Endothelial cell of umbilical vein (primary cell): ENCODE results near the gene ATRNL1. TPM values are rescaled to one million over a fixed set of nuclear protein-coding genes. Genes with fewer than 3 reads are reported as not detected.

Experiments
- BruUV-seq: library from RNA; stranded (reverse); fragments of 400-500 nt; replicated peaks from 2 replicates; lab custom pipeline; 2021; lab: Mats Ljungman, UMichigan
- CTCF ChIA-PET: fragments of 300-600, 350-600 bp; sonication (Branson Sonifier 250); formaldehyde crosslinking; loops from one replicate; lab custom pipeline; 2021; ENCODE audit warnings: antibody characterized with exemption, inconsistent platforms; lab: Charles Lee
- POLR2A ChIA-PET: fragments of 300-600, 350-600 bp; sonication (Branson Sonifier 250); formaldehyde crosslinking; loops from one replicate; lab custom pipeline; 2021; ENCODE audit warnings: antibody characterized with exemption, inconsistent platforms; lab: Charles Lee
- DNase-seq: peaks from one replicate; pipeline ENCODE4 v3.0.0-alpha.2; 2011; ENCODE audit warnings: low read depth, low spot score
- FAIRE-seq: peaks from 2 replicates; lab custom pipeline; 2011; peaks lifted over from hg19 to GRCh38; lab: Jason Lieb, UNC
- H2AFZ ChIP-seq: 2 replicates; pipeline ENCODE4 v1.6.0; 2012; ENCODE audit warnings: low read depth, low read length, control low read depth, inconsistent platforms
- H3K27ac ChIP-seq: 2 replicates; pipeline ENCODE4 v1.5.1; 2011; ENCODE audit warnings: low read depth, mild to moderate bottlenecking, control low read depth, low read length, moderate library complexity; ENCODE audit not compliant: insufficient read depth
- H3K27me3 ChIP-seq, 2 experiments: 2 replicates each; pipeline versions ENCODE4 v1.6.0 to v1.6.1; 2011; ENCODE audit warnings: low read length in 2 of 2, mixed read lengths in 1 of 2; ENCODE audit not compliant: control insufficient read depth in 2 of 2, insufficient read depth in 2 of 2
- H3K36me3 ChIP-seq, 2 experiments: 2 replicates in 1 of 2; 3 replicates in 1 of 2; pipeline ENCODE4 v1.5.1; 2011; ENCODE audit warnings: low read length in 2 of 2, mild to moderate bottlenecking in 1 of 2, moderate library complexity in 1 of 2; ENCODE audit not compliant: control insufficient read depth in 2 of 2, insufficient read depth in 2 of 2; ENCODE audit errors: extremely low read depth in 1 of 2
- H3K4me1 ChIP-seq: 3 replicates; pipeline ENCODE4 v1.5.1; 2011; ENCODE audit warnings: mild to moderate bottlenecking, low read length; ENCODE audit not compliant: control insufficient read depth, insufficient read depth; ENCODE audit errors: extremely low read depth
- H3K4me2 ChIP-seq: 2 replicates; pipeline ENCODE4 v1.6.1; 2011; ENCODE audit warnings: low read length, control low read depth, mixed read lengths; ENCODE audit not compliant: insufficient read depth
- H3K4me3 ChIP-seq, 3 experiments: fragments of 200-600 bp in 1 of 3; sonication (generic), shearing (Covaris generic) in 1 of 3; replicated peaks in 1 of 3; 2 replicates each; pipeline ENCODE4 v1.5.1; 2011 to 2016; ENCODE audit warnings: control low read depth in 3 of 3, low read length in 3 of 3, mild to moderate bottlenecking in 2 of 3, inconsistent platforms in 1 of 3, low read depth in 1 of 3, moderate library complexity in 1 of 3; ENCODE audit not compliant: insufficient read depth in 1 of 3
- H3K79me2 ChIP-seq: 2 replicates; pipeline ENCODE4 v1.6.0; 2012; ENCODE audit warnings: low read length, inconsistent platforms; ENCODE audit not compliant: control insufficient read depth, insufficient read depth
- H3K9ac ChIP-seq: replicated peaks from 2 replicates; pipeline ENCODE3; 2011; ENCODE audit warnings: low read length, control low read depth; ENCODE audit not compliant: insufficient read depth; ENCODE audit errors: extremely low read depth
- H3K9me1 ChIP-seq: replicated peaks from 3 replicates; pipeline ENCODE4 v1.6.0; 2011; ENCODE audit warnings: mild to moderate bottlenecking, low read length; ENCODE audit not compliant: control insufficient read depth, insufficient read depth; ENCODE audit errors: extremely low read depth
- H3K9me3 ChIP-seq: replicated peaks from 2 replicates; pipeline ENCODE4 v1.5.1; 2012; ENCODE audit warnings: low read length, inconsistent platforms; ENCODE audit not compliant: control insufficient read depth, insufficient read depth
- H4K20me1 ChIP-seq: replicated peaks from 2 replicates; pipeline ENCODE3; 2011; ENCODE audit warnings: mild to moderate bottlenecking, low read length; ENCODE audit not compliant: control insufficient read depth, insufficient read depth; ENCODE audit errors: extremely low read depth
- FOS ChIP-seq: IDR thresholded peaks from 2 replicates; pipeline ENCODE4 v1.6.1; 2011; ENCODE audit warnings: mild to moderate bottlenecking, low read length, moderate library complexity, borderline replicate concordance; ENCODE audit not compliant: insufficient read depth
- GATA2 ChIP-seq: IDR thresholded peaks from 2 replicates; pipeline ENCODE4 v1.7.0; 2011; ENCODE audit warnings: low read depth, mild to moderate bottlenecking, moderate library complexity, mixed read lengths, low read length; ENCODE audit not compliant: insufficient read length, insufficient read depth
- JUN ChIP-seq: IDR thresholded peaks from 2 replicates; pipeline ENCODE4 v1.6.1; 2011; ENCODE audit warnings: borderline replicate concordance, low read depth; ENCODE audit not compliant: insufficient read length, insufficient read depth
- MAX ChIP-seq: IDR thresholded peaks from 2 replicates; pipeline ENCODE4 v1.6.1; 2011; ENCODE audit not compliant: insufficient read depth, insufficient read length
- MYC ChIP-seq: IDR thresholded peaks from one replicate; pipeline ENCODE4 v1.6.1; 2011; ENCODE audit warnings: mild to moderate bottlenecking, low read depth, low read length
- POLR2A ChIP-seq: IDR thresholded peaks from 2 replicates; pipeline ENCODE4 v1.6.1; 2012; ENCODE audit warnings: low read depth, mild to moderate bottlenecking, control low read depth, low read length
- POLR2AphosphoS5 ChIP-seq: IDR thresholded peaks from 2 replicates; pipeline ENCODE4 v1.6.1; 2012; ENCODE audit warnings: low read depth, mild to moderate bottlenecking, control low read depth, low read length, moderate library complexity; ENCODE audit not compliant: insufficient read depth
- dilution Hi-C: fragments of 300-500 bp; cut with MboI; formaldehyde crosslinking; loops from one replicate; pipeline ENCODE4 v1.15.0; 2019; ENCODE audit warnings: low sequenced_read_pairs; ENCODE audit not compliant: extremely low pct_ligation_motif_present
- intact Hi-C: fragments of 100-400 bp; cut with micrococcal nuclease; formaldehyde crosslinking; loops from one replicate; pipeline ENCODE4 v1.10.0; 2022
- polyA plus RNA-seq, 4 experiments: library from polyadenylated mRNA; depleted of rRNA in 3 of 4; stranded (reverse) in 3 of 4; unstranded in 1 of 4; fragments of >200 nt; gene quantifications; 2 replicates each; pipeline versions ENCODE4 v1.2.1 to v1.2.3, GENCODE V29; 2011 to 2012; ENCODE audit warnings: missing spikeins in 1 of 4
- total RNA-seq: library from RNA; stranded (reverse); gene quantifications from 2 replicates; pipeline ENCODE4 v1.2.3, GENCODE V29; 2021
- TF ChIP-seq, protein P1 (sequence below), 2 donors: IDR thresholded peaks; 1 replicate in 1 of 2; 2 replicates in 1 of 2; pipeline ENCODE4 v1.5.1; 2011; ENCODE audit warnings: low read length in 2 of 2, mild to moderate bottlenecking in 2 of 2, moderate library complexity in 2 of 2, control low read depth in 1 of 2, inconsistent platforms in 1 of 2, low read depth in 1 of 2; ENCODE audit not compliant: insufficient read depth in 1 of 2; ENCODE audit errors: extremely low read depth in 1 of 2

The ATRNL1 gene
- total and polyA plus RNA-seq, 2 donors (not counting 3 experiments of a cell fraction or from before 2014, with no cell fraction given): not detected

GRCh38 chr10:115706026-115706425 lies 612.9 kb downstream of the ATRNL1 start:
- Histone ChIP-seq H4K20me1 (no peaks in the 10 kb centered on the region), H3K27me3 (no peaks in the 10 kb centered on the region), H3K9me1 (no peaks in the 10 kb centered on the region), H3K27ac (no peak overlapping the region), H3K4me1 (no peaks in the 10 kb centered on the region), H2AFZ (no peak overlapping the region), H3K36me3 (no peaks in the 10 kb centered on the region), H3K4me3 (no peak overlapping the region), H3K9me3 (no peaks in the 10 kb centered on the region), H3K79me2 (no peaks in the 10 kb centered on the region), H3K4me2 (no peak overlapping the region), H3K9ac (no peak overlapping the region)
- intact Hi-C loops: loop anchor here (1.0 kb wide), 2 partner anchors 582 to 680 kb away; no protein-coding TSS in a partner anchor
- FAIRE-seq (no peak), DNase-seq (no peak)
- ChIA-PET CTCF (interaction anchor here (1.3 to 6.9 kb wide), 6 partner anchors 22 to 683 kb away, joined by 3 to 83 read pairs (median 4); no protein-coding TSS in a partner anchor), POLR2A (no interaction called here)
- TF ChIP-seq GATA2 (no peak), MAX (no peak), POLR2AphosphoS5 (no peak), JUN (no peak), MYC (no peak), FOS (no peak), POLR2A (no peak)
- TF ChIP-seq, protein P1, sequence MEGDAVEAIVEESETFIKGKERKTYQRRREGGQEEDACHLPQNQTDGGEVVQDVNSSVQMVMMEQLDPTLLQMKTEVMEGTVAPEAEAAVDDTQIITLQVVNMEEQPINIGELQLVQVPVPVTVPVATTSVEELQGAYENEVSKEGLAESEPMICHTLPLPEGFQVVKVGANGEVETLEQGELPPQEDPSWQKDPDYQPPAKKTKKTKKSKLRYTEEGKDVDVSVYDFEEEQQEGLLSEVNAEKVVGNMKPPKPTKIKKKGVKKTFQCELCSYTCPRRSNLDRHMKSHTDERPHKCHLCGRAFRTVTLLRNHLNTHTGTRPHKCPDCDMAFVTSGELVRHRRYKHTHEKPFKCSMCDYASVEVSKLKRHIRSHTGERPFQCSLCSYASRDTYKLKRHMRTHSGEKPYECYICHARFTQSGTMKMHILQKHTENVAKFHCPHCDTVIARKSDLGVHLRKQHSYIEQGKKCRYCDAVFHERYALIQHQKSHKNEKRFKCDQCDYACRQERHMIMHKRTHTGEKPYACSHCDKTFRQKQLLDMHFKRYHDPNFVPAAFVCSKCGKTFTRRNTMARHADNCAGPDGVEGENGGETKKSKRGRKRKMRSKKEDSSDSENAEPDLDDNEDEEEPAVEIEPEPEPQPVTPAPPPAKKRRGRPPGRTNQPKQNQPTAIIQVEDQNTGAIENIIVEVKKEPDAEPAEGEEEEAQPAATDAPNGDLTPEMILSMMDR (IDR thresholded peaks at IDR 0.05; ENCODE audit: extremely low read depth in 1 of 2, insufficient read depth in 1 of 2, low read depth in 1 of 2, low read length in 2 of 2): no peak
- no TSS peak for BruUV-seq
- dilution Hi-C loops: no loop called here
